ENCODE measurements around the gene XBP1. TPM values are rescaled to one million over a fixed set of nuclear protein-coding genes. Genes with fewer than 3 reads are reported as not detected.

XBP1 gene
- total and polyA plus RNA-seq, 2 donors (not counting 3 experiments of a cell fraction or from before 2014, with no cell fraction given): 90.4 to 102 TPM

GRCh38 chr22:28843633-28844032 is 43.3 kb upstream of the XBP1 start:
- Histone ChIP-seq H3K4me3 (replicated peaks in 1 of 3; ENCODE audit: insufficient read depth in 1 of 3, low read depth in 1 of 3, low read length in 3 of 3) (no peak overlapping the region), H3K27ac (ENCODE audit: insufficient read depth, low read depth, low read length) (no peak overlapping the region), H3K9me3 (replicated peaks; ENCODE audit: control insufficient read depth, insufficient read depth, low read length) (no peaks in the 10 kb centered on the region), H3K36me3 (ENCODE audit: control insufficient read depth in 2 of 2, extremely low read depth in 1 of 2, insufficient read depth in 2 of 2, low read length in 2 of 2) (no peaks in the 10 kb centered on the region), H4K20me1 (replicated peaks; ENCODE audit: control insufficient read depth, extremely low read depth, insufficient read depth, low read length) (no peaks in the 10 kb centered on the region), H3K9ac (replicated peaks; ENCODE audit: extremely low read depth, insufficient read depth, low read length) (no peak overlapping the region), H3K4me1 (ENCODE audit: control insufficient read depth, extremely low read depth, insufficient read depth, low read length) (no peaks in the 10 kb centered on the region), H2AFZ (ENCODE audit: low read depth, low read length) (no peak overlapping the region), H3K4me2 (ENCODE audit: insufficient read depth, low read length) (no peak overlapping the region), H3K27me3 (ENCODE audit: control insufficient read depth in 2 of 2, insufficient read depth in 2 of 2, low read length in 2 of 2) (no peaks in the 10 kb centered on the region), H3K9me1 (replicated peaks; ENCODE audit: control insufficient read depth, extremely low read depth, insufficient read depth, low read length) (no peaks in the 10 kb centered on the region), H3K79me2 (ENCODE audit: control insufficient read depth, insufficient read depth, low read length) (no peaks in the 10 kb centered on the region)
- TF ChIP-seq GATA2 (IDR thresholded peaks at IDR 0.05; ENCODE audit: insufficient read depth, insufficient read length, low read depth, low read length): no peak
- TF ChIP-seq CTCF (IDR thresholded peaks at IDR 0.05; ENCODE audit: extremely low read depth in 1 of 2, insufficient read depth in 1 of 2, low read depth in 1 of 2, low read length in 2 of 2): no peak
- FAIRE-seq (no peak), DNase-seq (ENCODE audit: low read depth, low spot score) (no peak)
- POLR2A ChIA-PET: no interaction called here
- CTCF ChIA-PET: no interaction called here
- no TSS peak for BruUV-seq (replicated peaks)
- dilution Hi-C loops (cut with MboI; ENCODE audit: extremely low pct_ligation_motif_present, low sequenced_read_pairs): no loop called here
- intact Hi-C loops (cut with micrococcal nuclease): no loop called here

- no peak for DNase-seq (ENCODE audit: low read depth, low spot score)
- CTCF ChIA-PET: no interaction called here
- no peak overlapping the region for H3K4me3 ChIP-seq (replicated peaks in 1 of 3; ENCODE audit: insufficient read depth in 1 of 3, low read depth in 1 of 3, low read length in 3 of 3)
- no peak overlapping the region for H3K27ac ChIP-seq (ENCODE audit: insufficient read depth, low read depth, low read length)
- H2AFZ ChIP-seq (ENCODE audit: low read depth, low read length): no peak overlapping the region
- H4K20me1 ChIP-seq (replicated peaks; ENCODE audit: control insufficient read depth, extremely low read depth, insufficient read depth, low read length): no peaks in the 10 kb centered on the region
- no peak for TF ChIP-seq GATA2 (IDR thresholded peaks at IDR 0.05; ENCODE audit: insufficient read depth, insufficient read length, low read depth, low read length)
- no peak for TF ChIP-seq EZH2 (IDR thresholded peaks at IDR 0.05; ENCODE audit: borderline replicate concordance, low read depth, low read length, severe bottlenecking)
- TF ChIP-seq JUN (IDR thresholded peaks at IDR 0.05; ENCODE audit: borderline replicate concordance, insufficient read depth, insufficient read length, low read depth): no peak
- no peak for TF ChIP-seq POLR2AphosphoS5 (IDR thresholded peaks at IDR 0.05; ENCODE audit: insufficient read depth, low read depth, low read length)
- no peak for TF ChIP-seq CTCF (IDR thresholded peaks at IDR 0.05; ENCODE audit: extremely low read depth in 1 of 2, insufficient read depth in 1 of 2, low read depth in 1 of 2, low read length in 2 of 2)
- no peak for TF ChIP-seq MYC (IDR thresholded peaks at IDR 0.05; ENCODE audit: low read depth, low read length)
- no peak for TF ChIP-seq MAX (IDR thresholded peaks at IDR 0.05; ENCODE audit: insufficient read depth, insufficient read length)
- TF ChIP-seq POLR2A (IDR thresholded peaks at IDR 0.05; ENCODE audit: low read depth, low read length): no peak
- no peak for TF ChIP-seq FOS (IDR thresholded peaks at IDR 0.05; ENCODE audit: borderline replicate concordance, insufficient read depth, low read length)
- intact Hi-C loops (cut with micrococcal nuclease) (no loop called here), dilution Hi-C loops (cut with MboI; ENCODE audit: extremely low pct_ligation_motif_present, low sequenced_read_pairs) (no loop called here)
- no peak for FAIRE-seq
- H3K4me2 ChIP-seq (ENCODE audit: insufficient read depth, low read length): no peak overlapping the region
- BruUV-seq (replicated peaks): no TSS peak
- no peaks in the 10 kb centered on the region for H3K4me1 ChIP-seq (ENCODE audit: control insufficient read depth, extremely low read depth, insufficient read depth, low read length)
- H3K27me3 ChIP-seq (ENCODE audit: control insufficient read depth in 2 of 2, insufficient read depth in 2 of 2, low read length in 2 of 2): no peaks in the 10 kb centered on the region
- H3K9ac ChIP-seq (replicated peaks; ENCODE audit: extremely low read depth, insufficient read depth, low read length): no peak overlapping the region
- H3K36me3 ChIP-seq (ENCODE audit: control insufficient read depth in 2 of 2, extremely low read depth in 1 of 2, insufficient read depth in 2 of 2, low read length in 2 of 2): no peaks in the 10 kb centered on the region
- H3K9me3 ChIP-seq (replicated peaks; ENCODE audit: control insufficient read depth, insufficient read depth, low read length): no peaks in the 10 kb centered on the region
- no peaks in the 10 kb centered on the region for H3K9me1 ChIP-seq (replicated peaks; ENCODE audit: control insufficient read depth, extremely low read depth, insufficient read depth, low read length)
- POLR2A ChIA-PET: no interaction called here
- H3K79me2 ChIP-seq (ENCODE audit: control insufficient read depth, insufficient read depth, low read length): no peaks in the 10 kb centered on the region
These were observed 40.7 kb upstream of the XBP1 start for GRCh38 chr22:28841111-28841510.

All from endothelial cell of umbilical vein (primary cell).